Measurements from ENCODE around the gene CENPB. TPM values are rescaled to one million over a fixed set of nuclear protein-coding genes. Genes with fewer than 3 reads are reported as not detected.
"Not testable (repeated sequence)": the region's sequence is repeated elsewhere in the genome, so short reads cannot be mapped to it uniquely, and the experiment has no call there.

CENPB gene, protein sequence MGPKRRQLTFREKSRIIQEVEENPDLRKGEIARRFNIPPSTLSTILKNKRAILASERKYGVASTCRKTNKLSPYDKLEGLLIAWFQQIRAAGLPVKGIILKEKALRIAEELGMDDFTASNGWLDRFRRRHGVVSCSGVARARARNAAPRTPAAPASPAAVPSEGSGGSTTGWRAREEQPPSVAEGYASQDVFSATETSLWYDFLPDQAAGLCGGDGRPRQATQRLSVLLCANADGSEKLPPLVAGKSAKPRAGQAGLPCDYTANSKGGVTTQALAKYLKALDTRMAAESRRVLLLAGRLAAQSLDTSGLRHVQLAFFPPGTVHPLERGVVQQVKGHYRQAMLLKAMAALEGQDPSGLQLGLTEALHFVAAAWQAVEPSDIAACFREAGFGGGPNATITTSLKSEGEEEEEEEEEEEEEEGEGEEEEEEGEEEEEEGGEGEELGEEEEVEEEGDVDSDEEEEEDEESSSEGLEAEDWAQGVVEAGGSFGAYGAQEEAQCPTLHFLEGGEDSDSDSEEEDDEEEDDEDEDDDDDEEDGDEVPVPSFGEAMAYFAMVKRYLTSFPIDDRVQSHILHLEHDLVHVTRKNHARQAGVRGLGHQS
- total RNA-seq = 100 to 1,000 TPM in 2 of 6 donors, 10 to 100 TPM in 4; 56.6 to 125 (median 89.7) TPM

DNA sequence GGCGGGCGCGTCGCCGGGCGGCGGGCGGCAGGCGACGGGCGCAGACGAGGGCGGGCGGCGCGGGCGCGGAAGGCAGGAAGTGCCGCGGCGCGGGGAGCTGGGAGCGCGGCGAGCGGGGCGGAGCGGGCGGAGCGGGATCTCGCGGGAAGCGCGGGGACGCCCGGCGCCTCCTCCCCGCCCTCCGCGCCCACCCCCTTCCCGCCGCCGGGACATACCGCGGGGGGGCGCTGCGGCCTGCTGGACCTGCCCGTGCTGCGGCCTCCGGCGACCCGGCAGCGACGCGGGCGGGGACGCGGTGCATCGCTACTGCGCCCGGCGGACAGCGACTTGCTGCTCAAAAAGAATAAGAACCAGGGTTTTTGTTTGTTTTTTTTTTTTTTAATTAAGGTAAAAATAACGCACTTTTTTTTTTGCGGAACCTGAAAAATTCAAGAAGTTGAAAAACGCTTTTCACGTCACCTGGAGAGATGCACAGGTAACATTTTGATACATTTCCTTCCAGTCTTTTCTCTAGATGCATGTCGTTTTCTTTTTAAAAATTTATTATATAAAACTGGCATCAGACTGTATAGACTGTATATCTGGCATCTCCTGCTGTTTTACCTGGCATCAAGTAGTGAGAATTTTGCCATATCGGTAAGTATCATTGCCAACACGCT lies at the start of gene CENPB:
Gene CENPB, minus strand, starts transcription at position 76 of the 659 bp plus-strand sequence. CDS start 257 bp downstream, outside the sequence.
- H3K36me3 ChIP-seq = peaks cover 0 to 18% (median 0%) of the 10 kb centered on the region in 4 donors
- DNase-seq (peak; percentile 91 to 99), ATAC-seq (ENCODE audit: low FRiP score in 2 of 2) (peak; percentile 93 to 98)
- peak within 1 kb of the TSS; percentile 84 to 88 (median 87) for H3K27ac ChIP-seq
- H3K4me1 ChIP-seq = peaks cover 42 to 50% (median 45%) of the 10 kb centered on the region in 4 donors
- H3K9me3 ChIP-seq = no peaks in the 10 kb centered on the region
- TF ChIP-seq CTCF (IDR thresholded peaks at IDR 0.05) (peak; percentile 73 to 97 (median 84)), POLR2AphosphoS5 (IDR thresholded peaks at IDR 0.05) (peak in 1 of 2 donors; percentile 53), EP300 (IDR thresholded peaks at IDR 0.05) (no peak), POLR2A (IDR thresholded peaks at IDR 0.05) (no peak)
- H3K27me3 ChIP-seq = no peaks in the 10 kb centered on the region
- 5 to 6% methylated on average over 23 to 41 of the region's 70 CpGs for WGBS, 2 donors
- peak within 1 kb of the TSS; percentile 18 to 80 (median 68) for H3K4me3 ChIP-seq

DNA sequence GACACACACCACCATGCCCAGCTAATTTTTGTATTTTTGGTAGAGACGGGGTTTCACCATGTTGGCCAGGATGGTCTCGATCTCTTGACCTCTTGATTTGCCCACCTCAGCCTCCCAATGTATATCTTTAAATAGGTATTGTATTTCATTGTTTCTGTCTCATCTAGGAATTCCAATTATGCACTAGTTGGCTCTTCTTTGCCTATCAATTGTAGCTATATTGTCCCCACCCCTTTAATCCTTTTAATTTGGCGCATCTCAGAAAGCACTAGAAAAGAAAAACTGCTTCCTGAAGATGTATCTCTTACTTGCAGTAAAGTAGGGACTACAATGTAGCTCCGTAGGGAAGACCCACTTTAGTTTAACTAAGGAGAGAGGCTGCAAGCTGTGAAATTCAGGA lies 49.6 kb upstream of the CENPB start:
- H3K4me1 ChIP-seq = peaks cover 0 to 12% (median 10%) of the 10 kb centered on the region in 4 donors
- DNase-seq = no peak
- H3K27ac ChIP-seq = no peak overlapping the region
- no peaks in the 10 kb centered on the region for H3K36me3 ChIP-seq
- no peaks in the 10 kb centered on the region for H3K27me3 ChIP-seq
- ATAC-seq (ENCODE audit: low FRiP score in 2 of 2) = no peak
- WGBS, 2 donors = 90 to 99% methylated on average over 4 of the region's 4 CpGs
- no peak overlapping the region for H3K4me3 ChIP-seq
- no peaks in the 10 kb centered on the region for H3K9me3 ChIP-seq
- TF ChIP-seq POLR2A (IDR thresholded peaks at IDR 0.05) (no peak), POLR2AphosphoS5 (IDR thresholded peaks at IDR 0.05) (no peak), CTCF (IDR thresholded peaks at IDR 0.05) (no peak)

DNA sequence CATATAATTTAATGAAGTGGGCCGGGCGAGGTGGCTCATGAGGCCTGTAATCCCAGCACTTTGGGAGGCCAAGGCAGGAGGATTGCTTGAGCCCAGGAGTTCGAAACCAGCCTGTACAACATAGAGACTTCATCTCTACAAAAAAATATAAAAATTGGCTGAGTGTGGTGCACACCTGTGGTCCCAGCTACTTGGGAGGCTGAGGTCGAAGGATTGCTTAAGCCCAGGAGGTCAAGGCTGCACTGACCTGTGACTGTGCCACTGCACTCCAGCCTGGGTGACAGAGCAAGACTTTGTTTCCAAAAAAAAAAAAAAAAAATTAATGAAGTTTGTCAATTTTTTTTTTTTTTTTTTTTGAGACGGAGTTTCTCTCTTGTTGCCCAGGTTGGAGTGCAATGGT lies 43.4 kb upstream of the CENPB start:
- peaks cover 2 to 11% (median 6%) of the 10 kb centered on the region in 4 donors for H3K36me3 ChIP-seq
- not testable (repeated sequence) for H3K9me3 ChIP-seq; H3K4me3 ChIP-seq; H3K27ac ChIP-seq; DNase-seq; H3K4me1 ChIP-seq; H3K27me3 ChIP-seq; ATAC-seq (ENCODE audit: low FRiP score in 2 of 2)
- WGBS, 2 donors = 91% methylated on average over 5 of the region's 5 CpGs

DNA sequence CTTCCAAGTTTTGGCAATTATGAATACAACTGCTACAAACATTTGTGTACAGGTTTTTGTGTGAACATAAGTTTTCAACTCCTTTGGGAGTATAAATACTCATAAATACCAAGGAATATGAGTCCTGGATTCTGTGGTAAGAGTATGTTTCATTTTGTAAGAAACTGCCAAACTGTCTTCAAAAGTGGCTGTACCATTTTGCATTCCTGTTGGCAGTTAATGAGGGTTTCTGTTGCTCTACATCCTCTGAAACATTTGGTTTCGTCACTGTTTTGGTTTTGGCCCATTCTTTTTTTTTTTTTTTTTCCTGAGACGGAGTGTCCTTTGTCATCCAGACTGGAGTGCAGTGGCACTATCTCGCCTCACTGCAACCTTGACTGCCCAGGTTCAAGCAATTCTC lies 42.3 kb upstream of the CENPB start:
- WGBS, 2 donors = 86 to 91% methylated on average over 3 of the region's 3 CpGs
- ATAC-seq (ENCODE audit: low FRiP score in 2 of 2) (no peak), DNase-seq (no peak)
- Histone ChIP-seq H3K27me3 (no peaks in the 10 kb centered on the region), H3K9me3 (no peaks in the 10 kb centered on the region), H3K27ac (no peak overlapping the region), H3K4me3 (no peak overlapping the region), H3K36me3 (peaks cover 12 to 22% (median 17%) of the 10 kb centered on the region in 4 donors), H3K4me1 (no peaks in the 10 kb centered on the region)
- no peak for TF ChIP-seq POLR2AphosphoS5 (IDR thresholded peaks at IDR 0.05)
- TF ChIP-seq CTCF (IDR thresholded peaks at IDR 0.05) = no peak
- no peak for TF ChIP-seq EP300 (IDR thresholded peaks at IDR 0.05)

DNA sequence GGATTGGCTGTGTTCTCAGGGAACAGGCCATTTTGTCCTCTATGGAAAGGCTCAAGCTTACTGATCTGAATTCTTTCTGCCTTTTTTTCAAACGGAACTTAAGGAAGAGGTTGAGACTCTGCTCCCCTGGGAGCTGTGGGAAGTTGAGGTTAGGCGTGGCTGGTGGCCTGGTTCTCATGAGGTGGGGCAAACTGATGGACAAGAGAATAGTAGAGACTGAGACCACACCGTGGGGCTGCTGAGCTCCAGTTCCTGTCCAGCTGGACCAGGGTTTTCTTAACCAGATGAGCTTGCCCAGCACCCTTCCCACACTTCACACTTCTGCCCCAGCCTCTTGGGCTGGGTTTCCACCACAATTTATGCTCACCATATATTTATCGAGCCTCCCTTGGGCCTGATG lies 39.9 kb upstream of the CENPB start:
- Histone ChIP-seq H3K36me3 (peaks cover 17 to 40% (median 30%) of the 10 kb centered on the region in 4 donors), H3K27me3 (no peaks in the 10 kb centered on the region), H3K4me1 (peaks cover 2 to 3% (median 3%) of the 10 kb centered on the region in 4 donors), H3K9me3 (no peaks in the 10 kb centered on the region), H3K4me3 (no peak overlapping the region), H3K27ac (no peak overlapping the region)
- no peak for DNase-seq
- 69 to 73% methylated on average over 4 of the region's 4 CpGs for WGBS, 2 donors
- TF ChIP-seq EP300 (IDR thresholded peaks at IDR 0.05) (no peak), POLR2AphosphoS5 (IDR thresholded peaks at IDR 0.05) (no peak), POLR2A (IDR thresholded peaks at IDR 0.05) (no peak), CTCF (IDR thresholded peaks at IDR 0.05) (no peak)
- ATAC-seq (ENCODE audit: low FRiP score in 2 of 2) = no peak
